LNCAP (cell line): ENCODE results near the gene MET.

Source experiments
- CTCF ChIP-seq: fragments of 450-650 bp; IDR thresholded peaks from 2 replicates; pipeline ENCODE4 v1.5.1; 2017; ENCODE audit warnings: mild to moderate bottlenecking

The MET gene

GRCh38 chr7:116780521-116780920 is 108.5 kb downstream of the MET start:
- TF ChIP-seq CTCF, result no peak

DNA sequence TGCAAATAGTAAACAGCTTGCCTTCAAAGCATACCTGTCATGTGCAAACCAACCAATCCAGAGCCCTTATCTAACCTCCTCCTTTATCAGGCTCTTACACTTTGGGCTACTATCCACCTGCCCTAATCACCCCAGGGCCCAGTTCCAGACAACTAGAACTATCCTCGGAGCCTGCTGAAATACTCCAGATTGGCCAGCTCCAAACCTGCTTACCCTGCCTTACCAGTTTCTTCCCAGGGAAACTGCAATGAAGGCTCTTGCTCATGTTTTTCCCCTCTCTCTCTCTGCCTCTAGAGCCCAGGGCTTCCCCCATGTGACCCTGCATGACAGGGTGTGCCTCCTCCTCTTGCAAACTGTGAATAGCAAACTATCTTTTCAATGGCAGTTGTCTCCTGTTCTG is 109.0 kb downstream of the MET start:
- TF ChIP-seq CTCF, result no peak

GRCh38 chr7:116781584-116781983 is 109.6 kb downstream of the MET start:
- TF ChIP-seq CTCF, result no peak

DNA sequence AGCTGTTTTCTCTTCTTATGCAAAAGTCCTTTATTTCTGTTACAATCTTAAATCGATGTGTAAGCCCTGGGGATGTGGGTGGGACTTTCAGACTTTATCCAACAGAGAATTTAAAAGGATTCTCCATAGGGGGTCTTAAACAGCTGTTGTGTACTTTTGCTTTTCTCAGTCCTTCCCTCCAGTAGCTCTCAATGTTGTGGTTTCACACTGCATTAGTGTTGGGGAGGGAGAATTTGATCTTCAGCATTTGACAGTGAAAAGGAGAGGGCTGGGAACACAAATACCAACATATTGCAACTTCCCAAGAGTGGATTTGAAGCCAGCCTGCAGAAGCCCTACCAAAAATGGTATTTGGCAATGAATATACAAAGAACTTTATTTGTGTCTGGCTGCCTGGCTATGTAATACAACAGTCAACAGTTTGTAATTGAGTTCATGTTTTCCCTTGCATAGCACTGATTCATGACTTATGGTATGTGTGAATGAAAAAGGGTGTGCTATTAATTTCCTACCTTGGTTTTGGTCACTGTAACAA is 110.2 kb downstream of the MET start:
- no peak for TF ChIP-seq CTCF

DNA sequence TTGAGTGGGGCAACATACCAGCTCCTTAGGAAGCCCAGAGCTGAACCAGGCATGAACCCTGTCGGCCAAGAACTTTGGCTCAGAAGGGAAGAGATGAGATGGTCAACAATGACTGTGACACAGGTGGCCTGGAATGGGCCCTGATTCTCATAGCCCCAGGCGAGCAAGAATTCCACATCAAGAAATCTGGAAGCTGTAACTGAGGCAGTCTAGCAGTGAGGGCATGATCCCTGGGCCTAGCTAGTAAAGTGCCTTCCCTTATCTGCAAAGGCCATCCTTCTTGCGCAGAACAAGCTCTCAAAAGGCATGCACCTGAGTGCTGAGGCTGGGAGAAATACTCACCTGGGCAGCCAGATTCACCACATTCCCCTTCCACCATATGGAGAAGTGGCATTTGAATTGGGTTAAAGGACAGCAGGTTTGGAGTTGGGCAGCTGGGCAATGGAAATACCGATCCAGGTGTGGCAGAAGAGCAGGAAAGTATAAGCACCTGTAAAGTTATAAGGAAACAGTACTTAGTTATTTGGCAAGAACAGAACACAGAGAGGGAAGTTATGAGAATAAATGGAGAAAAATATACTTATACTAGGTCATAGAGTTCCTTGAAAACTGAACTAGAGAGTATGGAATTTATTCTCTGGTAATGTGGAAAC is 111.8 kb downstream of the MET start:
- TF ChIP-seq CTCF, result no peak

DNA sequence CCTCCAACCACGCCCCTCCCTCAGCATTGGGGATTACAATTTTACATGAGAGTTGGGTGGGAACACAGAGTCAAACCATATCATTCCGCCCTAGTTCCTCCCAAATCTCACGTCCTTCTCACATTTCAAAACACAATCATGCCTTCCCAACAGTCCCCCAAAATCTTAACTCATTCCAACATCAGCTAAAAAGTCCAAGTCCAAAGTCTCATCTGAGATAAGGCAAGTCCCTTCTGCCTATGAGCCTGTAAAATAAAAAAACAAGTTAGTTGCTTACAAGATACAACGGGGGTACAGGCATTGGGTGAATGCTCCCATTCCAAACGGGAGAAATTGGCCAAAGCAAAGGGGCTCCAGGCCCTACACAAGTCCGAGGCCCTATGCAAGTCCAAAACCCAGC is 112.7 kb downstream of the MET start:
- no peak for TF ChIP-seq CTCF

- no peak for TF ChIP-seq CTCF
Observed at GRCh38 chr7:116785843-116786242, 113.8 kb downstream of the MET start.
